Endothelial cell of umbilical vein (primary cell): Measurements from ENCODE around the gene NR1H2. TPM values are rescaled to one million over a fixed set of nuclear protein-coding genes. Genes with fewer than 3 reads are reported as not detected.

Experiments
- BruUV-seq: library from RNA; stranded (reverse); fragments of 400-500 nt; replicated peaks from 2 replicates; lab custom pipeline; 2021; lab: Mats Ljungman, UMichigan
- CTCF ChIA-PET: fragments of 300-600, 350-600 bp; sonication (Branson Sonifier 250); formaldehyde crosslinking; loops from one replicate; lab custom pipeline; 2021; ENCODE audit warnings: antibody characterized with exemption, inconsistent platforms; lab: Charles Lee
- POLR2A ChIA-PET: fragments of 300-600, 350-600 bp; sonication (Branson Sonifier 250); formaldehyde crosslinking; loops from one replicate; lab custom pipeline; 2021; ENCODE audit warnings: antibody characterized with exemption, inconsistent platforms; lab: Charles Lee
- DNase-seq: peaks from one replicate; pipeline ENCODE4 v3.0.0-alpha.2; 2011; ENCODE audit warnings: low read depth, low spot score
- FAIRE-seq: peaks from 2 replicates; lab custom pipeline; 2011; peaks lifted over from hg19 to GRCh38; lab: Jason Lieb, UNC
- H2AFZ ChIP-seq: 2 replicates; pipeline ENCODE4 v1.6.0; 2012; ENCODE audit warnings: low read depth, low read length, control low read depth, inconsistent platforms
- H3K27ac ChIP-seq: 2 replicates; pipeline ENCODE4 v1.5.1; 2011; ENCODE audit warnings: low read depth, mild to moderate bottlenecking, control low read depth, low read length, moderate library complexity; ENCODE audit not compliant: insufficient read depth
- H3K27me3 ChIP-seq, 2 experiments: 2 replicates each; pipeline versions ENCODE4 v1.6.0 to v1.6.1; 2011; ENCODE audit warnings: low read length in 2 of 2, mixed read lengths in 1 of 2; ENCODE audit not compliant: control insufficient read depth in 2 of 2, insufficient read depth in 2 of 2
- H3K36me3 ChIP-seq, 2 experiments: 2 replicates in 1 of 2; 3 replicates in 1 of 2; pipeline ENCODE4 v1.5.1; 2011; ENCODE audit warnings: low read length in 2 of 2, mild to moderate bottlenecking in 1 of 2, moderate library complexity in 1 of 2; ENCODE audit not compliant: control insufficient read depth in 2 of 2, insufficient read depth in 2 of 2; ENCODE audit errors: extremely low read depth in 1 of 2
- H3K4me1 ChIP-seq: 3 replicates; pipeline ENCODE4 v1.5.1; 2011; ENCODE audit warnings: mild to moderate bottlenecking, low read length; ENCODE audit not compliant: control insufficient read depth, insufficient read depth; ENCODE audit errors: extremely low read depth
- H3K4me2 ChIP-seq: 2 replicates; pipeline ENCODE4 v1.6.1; 2011; ENCODE audit warnings: low read length, control low read depth, mixed read lengths; ENCODE audit not compliant: insufficient read depth
- H3K4me3 ChIP-seq, 3 experiments: fragments of 200-600 bp in 1 of 3; sonication (generic), shearing (Covaris generic) in 1 of 3; replicated peaks in 1 of 3; 2 replicates each; pipeline ENCODE4 v1.5.1; 2011 to 2016; ENCODE audit warnings: control low read depth in 3 of 3, low read length in 3 of 3, mild to moderate bottlenecking in 2 of 3, inconsistent platforms in 1 of 3, low read depth in 1 of 3, moderate library complexity in 1 of 3; ENCODE audit not compliant: insufficient read depth in 1 of 3
- H3K79me2 ChIP-seq: 2 replicates; pipeline ENCODE4 v1.6.0; 2012; ENCODE audit warnings: low read length, inconsistent platforms; ENCODE audit not compliant: control insufficient read depth, insufficient read depth
- H3K9ac ChIP-seq: replicated peaks from 2 replicates; pipeline ENCODE3; 2011; ENCODE audit warnings: low read length, control low read depth; ENCODE audit not compliant: insufficient read depth; ENCODE audit errors: extremely low read depth
- H3K9me1 ChIP-seq: replicated peaks from 3 replicates; pipeline ENCODE4 v1.6.0; 2011; ENCODE audit warnings: mild to moderate bottlenecking, low read length; ENCODE audit not compliant: control insufficient read depth, insufficient read depth; ENCODE audit errors: extremely low read depth
- H3K9me3 ChIP-seq: replicated peaks from 2 replicates; pipeline ENCODE4 v1.5.1; 2012; ENCODE audit warnings: low read length, inconsistent platforms; ENCODE audit not compliant: control insufficient read depth, insufficient read depth
- H4K20me1 ChIP-seq: replicated peaks from 2 replicates; pipeline ENCODE3; 2011; ENCODE audit warnings: mild to moderate bottlenecking, low read length; ENCODE audit not compliant: control insufficient read depth, insufficient read depth; ENCODE audit errors: extremely low read depth
- CTCF ChIP-seq, 2 donors: IDR thresholded peaks; 1 replicate in 1 of 2; 2 replicates in 1 of 2; pipeline ENCODE4 v1.5.1; 2011; ENCODE audit warnings: low read length in 2 of 2, mild to moderate bottlenecking in 2 of 2, moderate library complexity in 2 of 2, control low read depth in 1 of 2, inconsistent platforms in 1 of 2, low read depth in 1 of 2; ENCODE audit not compliant: insufficient read depth in 1 of 2; ENCODE audit errors: extremely low read depth in 1 of 2
- EZH2 ChIP-seq: IDR thresholded peaks from 2 replicates; pipeline ENCODE4 v1.6.1; 2012; ENCODE audit warnings: borderline replicate concordance, low read depth, mild to moderate bottlenecking, moderate library complexity, low read length, inconsistent platforms; ENCODE audit not compliant: severe bottlenecking
- FOS ChIP-seq: IDR thresholded peaks from 2 replicates; pipeline ENCODE4 v1.6.1; 2011; ENCODE audit warnings: mild to moderate bottlenecking, low read length, moderate library complexity, borderline replicate concordance; ENCODE audit not compliant: insufficient read depth
- GATA2 ChIP-seq: IDR thresholded peaks from 2 replicates; pipeline ENCODE4 v1.7.0; 2011; ENCODE audit warnings: low read depth, mild to moderate bottlenecking, moderate library complexity, mixed read lengths, low read length; ENCODE audit not compliant: insufficient read length, insufficient read depth
- JUN ChIP-seq: IDR thresholded peaks from 2 replicates; pipeline ENCODE4 v1.6.1; 2011; ENCODE audit warnings: borderline replicate concordance, low read depth; ENCODE audit not compliant: insufficient read length, insufficient read depth
- MAX ChIP-seq: IDR thresholded peaks from 2 replicates; pipeline ENCODE4 v1.6.1; 2011; ENCODE audit not compliant: insufficient read depth, insufficient read length
- MYC ChIP-seq: IDR thresholded peaks from one replicate; pipeline ENCODE4 v1.6.1; 2011; ENCODE audit warnings: mild to moderate bottlenecking, low read depth, low read length
- POLR2A ChIP-seq: IDR thresholded peaks from 2 replicates; pipeline ENCODE4 v1.6.1; 2012; ENCODE audit warnings: low read depth, mild to moderate bottlenecking, control low read depth, low read length
- POLR2AphosphoS5 ChIP-seq: IDR thresholded peaks from 2 replicates; pipeline ENCODE4 v1.6.1; 2012; ENCODE audit warnings: low read depth, mild to moderate bottlenecking, control low read depth, low read length, moderate library complexity; ENCODE audit not compliant: insufficient read depth
- dilution Hi-C: fragments of 300-500 bp; cut with MboI; formaldehyde crosslinking; loops from one replicate; pipeline ENCODE4 v1.15.0; 2019; ENCODE audit warnings: low sequenced_read_pairs; ENCODE audit not compliant: extremely low pct_ligation_motif_present
- intact Hi-C: fragments of 100-400 bp; cut with micrococcal nuclease; formaldehyde crosslinking; loops from one replicate; pipeline ENCODE4 v1.10.0; 2022
- polyA plus RNA-seq, 4 experiments: library from polyadenylated mRNA; depleted of rRNA in 3 of 4; stranded (reverse) in 3 of 4; unstranded in 1 of 4; fragments of >200 nt; gene quantifications; 2 replicates each; pipeline versions ENCODE4 v1.2.1 to v1.2.3, GENCODE V29; 2011 to 2012; ENCODE audit warnings: missing spikeins in 1 of 4
- total RNA-seq: library from RNA; stranded (reverse); gene quantifications from 2 replicates; pipeline ENCODE4 v1.2.3, GENCODE V29; 2021

Gene NR1H2
- total and polyA plus RNA-seq, 2 donors (not counting 3 experiments of a cell fraction or from before 2014, with no cell fraction given) = 46.7 to 48.4 TPM

GRCh38 chr19:50393589-50393988 lies 17.3 kb downstream of the NR1H2 start:
- Histone ChIP-seq H2AFZ (no peak overlapping the region), H3K79me2 (peaks cover 16% of the 10 kb centered on the region), H3K27ac (no peak overlapping the region), H3K36me3 (no peaks in the 10 kb centered on the region), H3K4me3 (no peak overlapping the region), H3K9me1 (no peaks in the 10 kb centered on the region), H3K4me2 (no peak overlapping the region), H3K9me3 (no peaks in the 10 kb centered on the region), H3K4me1 (no peaks in the 10 kb centered on the region), H4K20me1 (no peaks in the 10 kb centered on the region), H3K9ac (no peak overlapping the region), H3K27me3 (no peaks in the 10 kb centered on the region)
- no peak for TF ChIP-seq MAX
- no peak for TF ChIP-seq GATA2
- no peak for TF ChIP-seq EZH2
- no peak for TF ChIP-seq CTCF (IDR thresholded peaks at IDR 0.05; ENCODE audit: extremely low read depth in 1 of 2, insufficient read depth in 1 of 2, low read depth in 1 of 2, low read length in 2 of 2)
- TF ChIP-seq POLR2AphosphoS5 = no peak
- TF ChIP-seq FOS = no peak
- TF ChIP-seq MYC = no peak
- no peak for TF ChIP-seq JUN
- no peak for TF ChIP-seq POLR2A
- intact Hi-C loops = no loop called here
- POLR2A ChIA-PET = no interaction called here
- BruUV-seq = no TSS peak
- dilution Hi-C loops = no loop called here
- CTCF ChIA-PET = no interaction called here
- no peak for DNase-seq
- FAIRE-seq = no peak
